Liver (tissue), 3 donors: ENCODE measurements around the gene KIAA0930.

Experiments used
- GABPA ChIP-seq, 2 donors: IDR thresholded peaks in 1 of 2; conservative IDR thresholded peaks in 1 of 2; 2 replicates each; pipeline ENCODE4 v1.6.1; 2016; ENCODE audit warnings: antibody characterized with exemption in 2 of 2, mild to moderate bottlenecking in 1 of 2, moderate library complexity in 1 of 2
- RAD21 ChIP-seq, 2 donors: IDR thresholded peaks; 2 replicates each; pipeline ENCODE4 v1.6.1; 2016; ENCODE audit warnings: antibody characterized with exemption in 2 of 2, mild to moderate bottlenecking in 2 of 2
- SP1 ChIP-seq: IDR thresholded peaks from 2 replicates; pipeline ENCODE4 v1.6.1; 2018; ENCODE audit warnings: antibody characterized with exemption, mild to moderate bottlenecking
- YY1 ChIP-seq: IDR thresholded peaks from 2 replicates; pipeline ENCODE4 v1.6.1; 2016; ENCODE audit warnings: antibody characterized with exemption, mild to moderate bottlenecking
- TF ChIP-seq, protein P1 (sequence below): fragments of 150-350 bp; IDR thresholded peaks from 2 replicates; pipeline ENCODE4 v1.5.1; 2017; ENCODE audit warnings: improper control_type of control experiment, low read depth, low read length; ENCODE audit not compliant: missing input control
- TF ChIP-seq, protein P2 (sequence below): IDR thresholded peaks from 2 replicates; pipeline ENCODE4 v1.6.1; 2016; ENCODE audit warnings: antibody characterized with exemption, mild to moderate bottlenecking
- donor health status: healthy.
- donor health status: healthy.

DNA sequence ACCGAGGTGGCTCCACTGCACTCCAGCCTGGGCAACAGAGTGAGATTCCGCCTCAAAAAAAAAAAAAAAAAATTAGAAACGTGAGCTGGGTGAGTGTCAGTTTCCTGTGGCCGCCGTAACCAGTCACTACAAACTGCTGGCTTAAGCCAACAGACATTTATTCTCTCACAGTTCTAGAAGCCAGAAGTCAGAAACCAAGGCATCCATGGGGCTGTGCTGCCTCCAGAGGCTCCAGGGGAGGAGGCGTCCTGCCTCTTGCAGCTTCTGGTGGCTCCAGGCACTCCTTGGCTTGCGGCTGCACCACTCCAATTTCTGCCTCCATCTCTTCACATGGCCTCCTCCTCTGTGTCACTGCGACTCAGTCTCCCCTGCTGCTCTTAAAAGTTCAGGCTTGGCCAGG, 11.1 kb upstream of the KIAA0930 start:
- TF ChIP-seq, protein P1, sequence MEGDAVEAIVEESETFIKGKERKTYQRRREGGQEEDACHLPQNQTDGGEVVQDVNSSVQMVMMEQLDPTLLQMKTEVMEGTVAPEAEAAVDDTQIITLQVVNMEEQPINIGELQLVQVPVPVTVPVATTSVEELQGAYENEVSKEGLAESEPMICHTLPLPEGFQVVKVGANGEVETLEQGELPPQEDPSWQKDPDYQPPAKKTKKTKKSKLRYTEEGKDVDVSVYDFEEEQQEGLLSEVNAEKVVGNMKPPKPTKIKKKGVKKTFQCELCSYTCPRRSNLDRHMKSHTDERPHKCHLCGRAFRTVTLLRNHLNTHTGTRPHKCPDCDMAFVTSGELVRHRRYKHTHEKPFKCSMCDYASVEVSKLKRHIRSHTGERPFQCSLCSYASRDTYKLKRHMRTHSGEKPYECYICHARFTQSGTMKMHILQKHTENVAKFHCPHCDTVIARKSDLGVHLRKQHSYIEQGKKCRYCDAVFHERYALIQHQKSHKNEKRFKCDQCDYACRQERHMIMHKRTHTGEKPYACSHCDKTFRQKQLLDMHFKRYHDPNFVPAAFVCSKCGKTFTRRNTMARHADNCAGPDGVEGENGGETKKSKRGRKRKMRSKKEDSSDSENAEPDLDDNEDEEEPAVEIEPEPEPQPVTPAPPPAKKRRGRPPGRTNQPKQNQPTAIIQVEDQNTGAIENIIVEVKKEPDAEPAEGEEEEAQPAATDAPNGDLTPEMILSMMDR: no peak
- TF ChIP-seq, protein P2, sequence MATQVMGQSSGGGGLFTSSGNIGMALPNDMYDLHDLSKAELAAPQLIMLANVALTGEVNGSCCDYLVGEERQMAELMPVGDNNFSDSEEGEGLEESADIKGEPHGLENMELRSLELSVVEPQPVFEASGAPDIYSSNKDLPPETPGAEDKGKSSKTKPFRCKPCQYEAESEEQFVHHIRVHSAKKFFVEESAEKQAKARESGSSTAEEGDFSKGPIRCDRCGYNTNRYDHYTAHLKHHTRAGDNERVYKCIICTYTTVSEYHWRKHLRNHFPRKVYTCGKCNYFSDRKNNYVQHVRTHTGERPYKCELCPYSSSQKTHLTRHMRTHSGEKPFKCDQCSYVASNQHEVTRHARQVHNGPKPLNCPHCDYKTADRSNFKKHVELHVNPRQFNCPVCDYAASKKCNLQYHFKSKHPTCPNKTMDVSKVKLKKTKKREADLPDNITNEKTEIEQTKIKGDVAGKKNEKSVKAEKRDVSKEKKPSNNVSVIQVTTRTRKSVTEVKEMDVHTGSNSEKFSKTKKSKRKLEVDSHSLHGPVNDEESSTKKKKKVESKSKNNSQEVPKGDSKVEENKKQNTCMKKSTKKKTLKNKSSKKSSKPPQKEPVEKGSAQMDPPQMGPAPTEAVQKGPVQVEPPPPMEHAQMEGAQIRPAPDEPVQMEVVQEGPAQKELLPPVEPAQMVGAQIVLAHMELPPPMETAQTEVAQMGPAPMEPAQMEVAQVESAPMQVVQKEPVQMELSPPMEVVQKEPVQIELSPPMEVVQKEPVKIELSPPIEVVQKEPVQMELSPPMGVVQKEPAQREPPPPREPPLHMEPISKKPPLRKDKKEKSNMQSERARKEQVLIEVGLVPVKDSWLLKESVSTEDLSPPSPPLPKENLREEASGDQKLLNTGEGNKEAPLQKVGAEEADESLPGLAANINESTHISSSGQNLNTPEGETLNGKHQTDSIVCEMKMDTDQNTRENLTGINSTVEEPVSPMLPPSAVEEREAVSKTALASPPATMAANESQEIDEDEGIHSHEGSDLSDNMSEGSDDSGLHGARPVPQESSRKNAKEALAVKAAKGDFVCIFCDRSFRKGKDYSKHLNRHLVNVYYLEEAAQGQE: no peak
- no peak for TF ChIP-seq SP1
- TF ChIP-seq GABPA (IDR thresholded peaks at IDR 0.05 in 1 of 2, conservative IDR thresholded peaks at IDR 0.05 in 1 of 2): no peak
- TF ChIP-seq YY1: no peak
- TF ChIP-seq RAD21 (IDR thresholded peaks at IDR 0.05): no peak
